Muscle of back (tissue), 11 donors: Measurements from ENCODE around the gene CD44. TPM values are rescaled to one million over a fixed set of nuclear protein-coding genes. Genes with fewer than 3 reads are reported as not detected.

Experiments
- DNase-seq, 3 donors: peaks; one replicate each; pipeline versions ENCODE4 v3.0.0 to v3.0.0-alpha.2; 2013
- polyA plus RNA-seq, 10 donors: library from polyadenylated mRNA; unstranded; fragments of 120-200 nt; gene quantifications; one replicate each; pipeline ENCODE4 v1.2.1, GENCODE V29; 2013; ENCODE audit not compliant: insufficient read length in 10 of 10

Gene CD44
- polyA plus RNA-seq, 10 donors = 134 to 235 (median 162) TPM

DNA sequence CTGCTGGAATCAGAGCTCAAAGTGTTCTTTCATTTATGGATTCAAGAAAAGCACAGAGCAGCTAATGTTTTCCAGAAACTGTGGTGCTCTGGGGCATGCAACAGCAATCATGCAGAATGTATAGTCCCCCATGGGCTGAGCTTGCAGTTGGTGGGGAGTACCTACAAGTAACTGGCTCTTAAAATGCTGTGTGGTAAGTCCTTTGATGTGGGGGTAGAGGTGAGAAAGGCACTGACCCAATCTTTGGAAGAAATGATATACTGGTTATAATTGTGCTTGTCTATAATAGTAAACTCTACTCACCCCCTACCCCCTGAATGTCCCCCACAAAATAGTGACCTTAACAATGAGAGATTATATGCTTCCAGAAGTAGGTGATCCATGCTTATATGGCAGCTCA is 29.1 kb upstream of the CD44 start:
- no peak for DNase-seq

GRCh38 chr11:35111161-35112055 is 27.6 kb upstream of the CD44 start:
- peak in 1 of 3 donors; percentile 87 for DNase-seq

- no peak for DNase-seq
Measured at GRCh38 chr11:35112056-35112845, 26.7 kb upstream of the CD44 start.

DNA sequence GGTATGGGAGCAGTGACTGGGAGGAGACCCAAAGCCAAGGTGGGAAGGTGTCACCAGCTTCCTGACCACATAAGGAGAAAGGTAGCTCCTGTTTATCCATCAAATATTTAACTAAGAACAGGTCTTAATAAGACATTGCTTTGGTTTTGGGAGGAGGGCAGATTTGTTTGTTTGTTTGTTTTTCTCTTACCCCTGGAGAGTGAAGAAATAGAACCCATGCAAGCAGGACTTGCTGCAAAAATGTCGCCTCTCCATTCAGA is 26.2 kb upstream of the CD44 start:
- no peak for DNase-seq

DNA sequence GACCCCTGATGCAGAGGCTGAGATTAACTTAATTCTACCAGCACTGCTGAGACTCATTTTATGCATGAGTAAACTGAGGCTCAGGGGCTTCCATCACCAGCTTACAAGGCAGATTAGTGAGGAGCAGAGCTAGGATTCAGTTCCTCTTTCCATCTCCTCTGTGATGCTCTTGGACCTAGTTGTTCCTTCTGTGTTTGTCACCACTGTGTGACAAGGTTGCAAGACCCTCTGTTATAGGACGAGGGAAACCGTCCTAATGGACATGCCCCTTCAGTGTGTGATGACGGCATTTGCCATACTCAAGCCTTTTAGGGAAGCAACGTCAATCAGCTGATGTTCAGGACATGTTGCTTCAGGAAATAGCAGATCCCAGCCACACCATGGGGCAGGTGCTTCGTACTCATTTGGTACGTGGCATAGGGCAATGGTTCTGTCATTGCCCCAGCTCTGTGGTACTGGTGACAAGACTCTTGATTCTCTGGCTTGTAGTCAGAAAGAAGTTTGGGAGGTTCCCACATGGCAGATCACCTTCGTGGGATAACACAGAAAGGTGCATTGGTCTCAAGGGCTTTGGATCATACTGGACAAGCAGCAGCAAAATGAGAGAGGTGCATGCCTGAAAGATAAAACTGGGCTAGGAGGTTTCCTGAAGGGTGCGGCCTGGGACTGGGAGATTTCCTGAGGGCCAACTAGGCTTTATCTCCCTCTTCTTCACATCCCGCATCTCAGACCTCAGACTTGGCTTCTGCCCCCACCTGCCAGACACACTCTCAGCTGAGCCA is 23.9 kb upstream of the CD44 start:
- no peak for DNase-seq

DNA sequence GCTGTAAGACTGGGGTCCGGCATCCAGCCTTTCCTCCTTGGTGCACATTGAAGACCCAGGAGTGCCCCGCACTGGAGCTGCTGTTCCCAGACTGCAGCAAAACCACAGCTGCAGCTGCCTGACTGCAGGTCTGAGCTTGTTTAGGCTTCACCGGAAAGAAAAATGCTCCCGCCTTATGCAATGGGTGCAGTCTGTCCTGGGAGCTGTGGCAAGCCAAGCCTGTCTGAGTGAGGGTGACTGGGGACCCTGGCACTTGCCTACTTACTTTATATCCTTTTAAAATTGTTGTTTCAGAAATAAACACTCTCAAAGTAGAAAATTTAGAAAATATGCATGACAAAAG is 23.3 kb upstream of the CD44 start:
- peak in 1 of 3 donors; percentile 41 for DNase-seq

DNA sequence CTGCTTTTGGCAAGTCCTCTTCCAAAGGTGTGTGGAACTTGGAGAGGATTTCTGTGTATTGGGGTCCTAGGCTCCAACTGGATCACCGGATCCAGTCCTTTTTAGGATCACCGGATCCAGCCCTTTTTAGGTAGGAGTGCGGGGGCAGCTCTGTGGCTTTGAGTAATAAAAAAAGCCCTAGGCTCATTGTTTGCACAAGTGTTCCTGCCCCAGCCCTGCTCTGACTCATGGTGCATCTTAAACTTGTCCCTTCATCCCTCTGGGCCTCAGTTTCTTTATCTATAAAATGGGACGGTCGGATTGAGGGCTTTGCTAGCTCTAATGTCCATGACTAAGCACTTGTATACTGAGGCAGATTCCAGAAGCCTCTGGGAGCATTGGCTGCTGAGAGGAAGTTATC is 22.7 kb upstream of the CD44 start:
- DNase-seq = no peak

GRCh38 chr11:35116762-35117640 is 22.0 kb upstream of the CD44 start:
- DNase-seq = peak; percentile 68 to 91 (median 83)

DNA sequence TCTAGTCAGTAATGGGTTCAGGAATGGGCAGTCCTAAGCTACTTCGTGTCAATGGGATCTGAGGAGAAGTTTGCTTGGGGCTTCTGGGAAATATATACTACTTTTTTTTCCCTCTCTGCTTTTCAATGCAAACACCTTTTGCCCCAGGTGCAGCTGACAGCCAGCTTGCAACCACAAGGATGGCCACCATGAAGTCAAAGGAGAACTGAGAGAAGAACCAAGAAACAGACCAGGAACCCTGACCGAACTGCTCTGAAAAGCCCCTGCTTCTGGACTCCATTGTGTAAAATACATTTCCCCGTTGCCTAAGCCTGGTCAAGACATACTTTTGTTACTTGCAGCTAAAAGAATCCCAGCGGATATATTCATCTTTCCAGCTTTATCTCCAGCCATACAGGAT is 20.1 kb upstream of the CD44 start:
- no peak for DNase-seq

GRCh38 chr11:35121326-35121865 is 17.6 kb upstream of the CD44 start:
- no peak for DNase-seq

- no peak for DNase-seq
Measured at GRCh38 chr11:35122308-35122707, 16.7 kb upstream of the CD44 start.

GRCh38 chr11:35126000-35126878 is 12.7 kb upstream of the CD44 start:
- DNase-seq = no peak

- DNase-seq = no peak
Measured at GRCh38 chr11:35126879-35127581, 11.9 kb upstream of the CD44 start.

DNA sequence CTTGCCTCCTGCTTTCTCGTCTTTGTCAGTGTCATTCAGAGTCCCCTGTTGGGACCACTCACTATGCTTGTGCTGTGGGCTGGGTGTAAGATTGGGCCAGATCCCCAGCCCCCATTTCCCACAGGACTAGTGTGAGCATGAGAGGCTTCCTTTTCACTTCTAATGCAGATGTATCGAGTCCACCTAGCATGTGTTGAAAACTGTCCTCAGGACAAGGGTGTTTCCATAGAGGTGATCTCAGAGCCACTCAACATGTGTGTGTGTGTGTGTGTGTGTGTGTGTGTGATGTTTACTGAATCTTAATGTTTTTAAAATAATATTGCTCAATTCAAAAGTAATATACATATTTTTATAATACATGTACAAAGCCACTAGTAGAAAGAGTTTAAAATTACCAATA is 11.4 kb upstream of the CD44 start:
- DNase-seq = no peak

- no peak for DNase-seq
Measured at GRCh38 chr11:35131094-35131493, 7.9 kb upstream of the CD44 start.

- DNase-seq = peak in 1 of 3 donors; percentile 73
Measured at GRCh38 chr11:35131886-35132285, 7.1 kb upstream of the CD44 start.

DNA sequence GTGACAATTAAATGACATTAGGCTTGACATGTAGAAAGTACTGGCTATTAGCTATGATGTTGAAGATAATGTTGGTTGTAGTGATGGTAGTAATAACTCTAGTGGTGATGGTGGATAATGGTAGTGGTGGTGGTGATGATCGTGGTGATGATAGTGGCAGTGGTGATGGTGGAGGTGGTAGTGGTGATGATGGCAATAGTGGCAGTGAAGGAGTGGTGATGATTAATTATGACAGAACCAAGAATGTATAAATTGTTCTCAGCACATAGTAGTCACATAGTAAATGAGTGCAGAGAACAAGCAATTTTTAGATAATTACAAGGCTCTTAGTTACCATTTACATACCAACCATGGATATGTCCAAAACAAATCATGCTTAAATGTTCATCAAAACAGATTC is 5.3 kb upstream of the CD44 start:
- no peak for DNase-seq

GRCh38 chr11:35134403-35135148 is 4.4 kb upstream of the CD44 start:
- peak; percentile 55 to 77 (median 68) for DNase-seq

GRCh38 chr11:35135222-35135621 is 3.7 kb upstream of the CD44 start:
- DNase-seq = peak in 1 of 3 donors; percentile 61
